ENCODE data around the gene HNRNPA1.
"Not testable (repeated sequence)": the region's sequence is repeated elsewhere in the genome, so short reads cannot be mapped to it uniquely, and the experiment has no call there.

Gene HNRNPA1

GRCh38 chr12:54300225-54300731, 19.8 kb downstream of the HNRNPA1 start:
- DNase-seq: no peak

- no peak for DNase-seq
These were observed 20.4 kb downstream of the HNRNPA1 start, which contains the start of gene NFE2 for GRCh38 chr12:54300732-54301427. NFE2 (minus strand) TSS chr12:54301015; CDS start chr12:54295248, 5,767 bp downstream.

GRCh38 chr12:54301428-54302048, 21.0 kb downstream of the HNRNPA1 start:
- no peak for DNase-seq

GRCh38 chr12:54303640-54304039, 23.1 kb downstream of the HNRNPA1 start:
- no peak for DNase-seq

- DNase-seq: no peak
These were observed 23.8 kb downstream of the HNRNPA1 start for GRCh38 chr12:54304187-54304810.

GRCh38 chr12:54306925-54307741, 26.6 kb downstream of the HNRNPA1 start:
- DNase-seq: no peak

GRCh38 chr12:54311051-54311450, 30.5 kb downstream of the HNRNPA1 start:
- no peak for DNase-seq

- DNase-seq: not testable (repeated sequence)
These were observed 31.8 kb downstream of the HNRNPA1 start for GRCh38 chr12:54312309-54312708.

GRCh38 chr12:54321363-54321762, 40.8 kb downstream of the HNRNPA1 start:
- no peak for DNase-seq

GRCh38 chr12:54324617-54325441, 44.3 kb downstream of the HNRNPA1 start, which contains the start of gene COPZ1:
COPZ1 (plus strand) TSS chr12:54325131; CDS start chr12:54325164, 33 bp downstream.
- peak; percentile 97 for DNase-seq

- not testable (repeated sequence) for DNase-seq
These were observed 45.0 kb downstream of the HNRNPA1 start for GRCh38 chr12:54325442-54326109.

GRCh38 chr12:54328595-54329337, 48.2 kb downstream of the HNRNPA1 start:
- no peak for DNase-seq

- DNase-seq: no peak
These were observed 49.2 kb downstream of the HNRNPA1 start for GRCh38 chr12:54329759-54330158.

GRCh38 chr12:54330442-54330841, 49.9 kb downstream of the HNRNPA1 start:
- DNase-seq: no peak

- DNase-seq: no peak
These were observed 50.9 kb downstream of the HNRNPA1 start for GRCh38 chr12:54331461-54331860.

- no peak for DNase-seq
These were observed 53.0 kb downstream of the HNRNPA1 start for GRCh38 chr12:54333420-54334034.
